Stromal cell of bone marrow (primary cell): ENCODE results near the gene SCG3.

Experiments
- DNase-seq: peaks from one replicate; pipeline ENCODE4 v3.0.0-alpha.2; 2012; ENCODE audit warnings: low read depth

The SCG3 gene

GRCh38 chr15:51758645-51759044 lies 77.3 kb downstream of the SCG3 start:
- DNase-seq = no peak

- DNase-seq = peak; percentile 88
Measured at GRCh38 chr15:51759557-51760070, 78.3 kb downstream of the SCG3 start.

GRCh38 chr15:51760805-51761204 lies 79.5 kb downstream of the SCG3 start:
- DNase-seq = no peak

- no peak for DNase-seq
Measured at GRCh38 chr15:51765751-51766150, 84.4 kb downstream of the SCG3 start.

GRCh38 chr15:51766341-51766740 lies 85.0 kb downstream of the SCG3 start:
- DNase-seq = no peak

- no peak for DNase-seq
Measured at GRCh38 chr15:51768018-51768417, 86.7 kb downstream of the SCG3 start.
